K562 (cell line): ENCODE measurements around the gene SULT1A2. TPM values are rescaled to one million over a fixed set of nuclear protein-coding genes. Genes with fewer than 3 reads are reported as not detected.

ENCODE experiments used
- ATAC-seq: fragments of 200-7000 bp; cut with Tn5 transposase; 3 replicates; pipeline ENCODE4 v1.9.1; 2020; ENCODE audit warnings: moderate library complexity
- BruUV-seq: library from RNA; stranded (reverse); fragments of 400-500 nt; replicated peaks from 2 replicates; lab custom pipeline; 2021; lab: Mats Ljungman, UMichigan
- CTCF ChIA-PET: fragments of 300-600 bp; formaldehyde crosslinking; extraction: SDS; loops from one replicate; lab custom pipeline; 2021; ENCODE audit warnings: low intra/inter-chr PET ratio; lab: Yijun Ruan, JAX
- POLR2A ChIA-PET: fragments of 300-600, 350-650 bp; sonication (Branson Sonifier 250); formaldehyde crosslinking; extraction: SDS; loops from one replicate; lab custom pipeline; 2021; ENCODE audit warnings: antibody characterized with exemption, inconsistent platforms; lab: Yijun Ruan, JAX
- DNase-seq, 4 experiments: peaks; one replicate each; pipeline versions ENCODE4 v3.0.0 to v3.0.0-alpha.2; 2011 to 2018; ENCODE audit warnings: low spot score in 3 of 4, mixed read lengths in 3 of 4; ENCODE audit errors: extremely low read depth in 1 of 4
- FAIRE-seq: peaks from 2 replicates; lab custom pipeline; 2011; peaks lifted over from hg19 to GRCh38; lab: Jason Lieb, UNC
- H2AFZ ChIP-seq: 2 replicates; pipeline ENCODE4 v1.6.0; 2011; ENCODE audit warnings: low read depth, low read length, control low read depth, inconsistent platforms
- H3K27ac ChIP-seq: fragments of 200-600 bp; 3 replicates; pipeline ENCODE4 v1.8.0; 2011; ENCODE audit warnings: low read depth, mild to moderate bottlenecking, control low read depth, inconsistent platforms, low read length, moderate library complexity, mixed read lengths; ENCODE audit errors: extremely low read depth
- H3K27me3 ChIP-seq, 2 experiments: fragments of 300-600 bp in 1 of 2; 2 replicates in 1 of 2; 3 replicates in 1 of 2; pipeline versions ENCODE4 v1.6.0 to v1.8.0; 2011; ENCODE audit warnings: inconsistent platforms in 2 of 2, low read length in 2 of 2, mild to moderate bottlenecking in 1 of 2, mixed read lengths in 1 of 2, moderate library complexity in 1 of 2; ENCODE audit not compliant: control insufficient read depth in 2 of 2, insufficient read depth in 2 of 2
- H3K36me3 ChIP-seq: fragments of 300-600 bp; 3 replicates; pipeline ENCODE4 v1.8.0; 2011; ENCODE audit warnings: mild to moderate bottlenecking, low read length, inconsistent platforms; ENCODE audit not compliant: control insufficient read depth, insufficient read depth
- H3K4me1 ChIP-seq, 2 experiments: fragments of 200-600 bp in 1 of 2; replicated peaks in 1 of 2; 2 replicates in 1 of 2; 3 replicates in 1 of 2; pipeline versions ENCODE4 v1.5.1 to v1.8.0; 2011; ENCODE audit warnings: inconsistent platforms in 2 of 2, low read length in 2 of 2, mild to moderate bottlenecking in 1 of 2, mixed read lengths in 1 of 2, moderate library complexity in 1 of 2; ENCODE audit not compliant: control insufficient read depth in 2 of 2, insufficient read depth in 2 of 2
- H3K4me2 ChIP-seq: 2 replicates; pipeline ENCODE4 v1.6.1; 2011; ENCODE audit warnings: low read length, control low read depth, inconsistent platforms, mixed read lengths; ENCODE audit not compliant: insufficient read depth
- H3K4me3 ChIP-seq: fragments of 200-600 bp; sonication (generic), shearing (Covaris generic); 2 replicates; pipeline ENCODE4 v1.5.1; 2016; ENCODE audit warnings: control low read depth, inconsistent platforms
- H3K79me2 ChIP-seq: fragments of 200-600 bp; 3 replicates; pipeline ENCODE4 v1.8.0; 2011; ENCODE audit warnings: low read length, inconsistent platforms; ENCODE audit not compliant: control insufficient read depth, insufficient read depth
- H3K9ac ChIP-seq, 2 experiments: 2 replicates each; pipeline versions ENCODE4 v1.6.0 to v1.6.1; 2011; ENCODE audit warnings: low read depth in 2 of 2, low read length in 2 of 2, control low read depth in 1 of 2, inconsistent platforms in 1 of 2, mild to moderate bottlenecking in 1 of 2, mixed read lengths in 1 of 2; ENCODE audit not compliant: insufficient read depth in 1 of 2
- H3K9me1 ChIP-seq: one replicate; pipeline ENCODE4 v1.6.0; 2011; ENCODE audit warnings: inconsistent platforms, mild to moderate bottlenecking, low read length, moderate library complexity; ENCODE audit not compliant: control insufficient read depth, insufficient read depth
- H3K9me3 ChIP-seq: replicated peaks from 2 replicates; pipeline ENCODE4 v1.5.1; 2011; ENCODE audit warnings: low read depth, low read length, inconsistent platforms; ENCODE audit not compliant: control insufficient read depth, insufficient read depth
- H4K20me1 ChIP-seq: replicated peaks from 2 replicates; pipeline ENCODE4 v1.6.1; 2011; ENCODE audit warnings: low read length, inconsistent platforms, mixed read lengths; ENCODE audit not compliant: control insufficient read depth, insufficient read depth
- CBX5 ChIP-seq: IDR thresholded peaks from 2 replicates; pipeline ENCODE4 v1.6.1; 2014; ENCODE audit warnings: low read depth, borderline replicate concordance
- COPS2 ChIP-seq: fragments of 450-650 bp; conservative IDR thresholded peaks from 2 replicates; pipeline ENCODE4 v1.6.1; 2016; ENCODE audit warnings: mild to moderate bottlenecking, moderate library complexity
- DMBX1 ChIP-seq: fragments of 250-450 bp; sonication (Bioruptor Pico); IDR thresholded peaks from 2 replicates; pipeline ENCODE4 v1.8.0; 2022; ENCODE audit warnings: inconsistent platforms, mild to moderate bottlenecking, moderate library complexity, borderline replicate concordance
- ESRRA ChIP-seq: fragments of 450-650 bp; IDR thresholded peaks from 2 replicates; pipeline ENCODE4 v1.6.1; 2014; ENCODE audit warnings: low read depth, mild to moderate bottlenecking, moderate library complexity, borderline replicate concordance
- HMG20A ChIP-seq: fragments of 450-650 bp; formaldehyde crosslinking; conservative IDR thresholded peaks from 2 replicates; pipeline ENCODE4 v1.4.0; 2020; ENCODE audit warnings: mild to moderate bottlenecking, mixed read lengths
- JUND ChIP-seq, 2 experiments: IDR thresholded peaks; 2 replicates in 1 of 2; 3 replicates in 1 of 2; pipeline ENCODE4 v1.6.1; 2011; ENCODE audit warnings: borderline replicate concordance in 2 of 2, low read depth in 2 of 2, low read length in 2 of 2, improper control_type of control experiment in 1 of 2, missing biosample characterization in 1 of 2, missing genetic modification characterization in 1 of 2, missing genetic modification reagents in 1 of 2
- MEF2D ChIP-seq: conservative IDR thresholded peaks from 2 replicates; pipeline ENCODE4 v1.6.1; 2016; ENCODE audit warnings: low read depth, missing genetic modification characterization, missing compliant biosample characterization
- NCOA2 ChIP-seq, 2 experiments: fragments of 450-650 bp; IDR thresholded peaks; 2 replicates each; pipeline ENCODE4 v1.6.1; 2018; ENCODE audit warnings: mild to moderate bottlenecking in 2 of 2, moderate library complexity in 1 of 2; ENCODE audit not compliant: partially characterized antibody in 2 of 2
- NFXL1 ChIP-seq: fragments of 450-650 bp; formaldehyde crosslinking; IDR thresholded peaks from 2 replicates; pipeline ENCODE4 v1.4.0; 2021; ENCODE audit warnings: mild to moderate bottlenecking
- PCBP1 ChIP-seq: fragments of 200-400 bp; formaldehyde crosslinking; IDR thresholded peaks from 2 replicates; pipeline ENCODE4 v1.6.1; 2018; ENCODE audit warnings: mild to moderate bottlenecking, low read depth, low read length; ENCODE audit not compliant: poor library complexity, severe bottlenecking
- PHF20 ChIP-seq: fragments of 450-650 bp; IDR thresholded peaks from 2 replicates; pipeline ENCODE4 v1.6.1; 2018; ENCODE audit not compliant: partially characterized antibody
- RBM15 ChIP-seq: fragments of 200-400 bp; formaldehyde crosslinking; IDR thresholded peaks from 2 replicates; pipeline ENCODE4 v1.6.1; 2018; ENCODE audit warnings: mild to moderate bottlenecking, low read length, moderate library complexity; ENCODE audit not compliant: insufficient read depth
- SMAD1 ChIP-seq: fragments of 150-350 bp; IDR thresholded peaks from 2 replicates; pipeline ENCODE4 v1.6.1; 2014; ENCODE audit warnings: low read length, low read depth; ENCODE audit not compliant: partially characterized antibody
- ZNF217 ChIP-seq: sonication (generic); formaldehyde crosslinking; IDR thresholded peaks from 2 replicates; pipeline ENCODE4 v1.8.0; 2022; ENCODE audit warnings: mild to moderate bottlenecking, missing genetic modification reagents
- ZSCAN29 ChIP-seq: fragments of 450-650 bp; IDR thresholded peaks from 2 replicates; pipeline ENCODE4 v1.6.1; 2017
- WGBS: fragments of 100-300 bp; shearing (Covaris generic); methylation state at CpG from one replicate; pipeline ENCODE4 v1.1.6; 2016; ENCODE audit warnings: low coverage, mixed read lengths; ENCODE audit not compliant: insufficient coverage; ENCODE audit errors: missing lambda C conversion rate; 5-methylcytosine and 5-hydroxymethylcytosine counted together
- in situ Hi-C: fragments of 300-500 bp; cut with MboI; formaldehyde crosslinking; loops from 4 replicates; pipeline ENCODE4 v1.15.0; 2018; ENCODE audit warnings: inconsistent platforms, mixed read lengths
- intact Hi-C: fragments of 100-400 bp; cut with micrococcal nuclease; formaldehyde crosslinking; loops from 2 replicates; pipeline ENCODE4 v1.14.2; 2022
- polyA plus RNA-seq, 8 experiments: library from polyadenylated mRNA; depleted of rRNA in 4 of 8; stranded (reverse) in 5 of 8; unstranded in 3 of 8; fragments of >200 nt; fragmentation: Nextera tagmentation in 2 of 8; fragmentation: Illumina TruSeq in 1 of 8; extraction: Ambion mirVana in 2 of 8; extraction: Trizol in 1 of 8; gene quantifications; 2 replicates each; pipeline versions ENCODE4 v1.2.1 to v1.2.3, GENCODE V29; 2011 to 2014; ENCODE audit warnings: inconsistent platforms in 1 of 8, missing spikeins in 1 of 8
- total RNA-seq, 7 experiments: library from RNA; depleted of rRNA in 6 of 7; stranded (reverse); fragments of >200 nt in 6 of 7; fragmentation: Illumina TruSeq in 2 of 7; extraction: Trizol in 2 of 7; gene quantifications; 2 replicates each; pipeline versions ENCODE4 v1.2.1 to v1.2.3, GENCODE V29; 2011 to 2021; ENCODE audit warnings: low replicate concordance in 1 of 7
- TF ChIP-seq, protein P1 (sequence below): fragments of 250-450 bp; sonication (Bioruptor Pico); IDR thresholded peaks from 2 replicates; pipeline ENCODE4 v1.5.0; 2022; ENCODE audit warnings: mild to moderate bottlenecking
- TF ChIP-seq, protein P2 (sequence below): sonication (generic); formaldehyde crosslinking; IDR thresholded peaks from 2 replicates; pipeline ENCODE4 v1.8.1; 2023; ENCODE audit warnings: mild to moderate bottlenecking, missing genetic modification reagents, moderate library complexity

Gene SULT1A2
- total and polyA plus RNA-seq, 9 of the 15 experiments (the other 6 are each of a cell fraction or from before 2014, with no cell fraction given) = 0.73 to 3.2 (median 1.7) TPM

- no peaks in the 10 kb centered on the region for H3K79me2 ChIP-seq
- BruUV-seq = no TSS peak
Measured at GRCh38 chr16:28621481-28622155, 24.8 kb upstream of the SULT1A2 start.

More at GRCh38 chr16:28621481-28622155, 24.8 kb upstream of the SULT1A2 start:
- Histone ChIP-seq H3K27me3 (no peaks in the 10 kb centered on the region; a peak in 2 of 5 replicates), H3K9me3 (no peaks in the 10 kb centered on the region), H3K9me1 (no peaks in the 10 kb centered on the region), H4K20me1 (no peaks in the 10 kb centered on the region), H2AFZ (no peak overlapping the region), H3K36me3 (no peaks in the 10 kb centered on the region), H3K27ac (no peak overlapping the region), H3K4me3 (no peak overlapping the region), H3K9ac (no peak overlapping the region), H3K4me1 (no peaks in the 10 kb centered on the region), H3K4me2 (no peak overlapping the region)
- intact Hi-C loops = no loop called here
- ATAC-seq (no peak), DNase-seq (peak in 1 of 4 experiments; percentile 5), FAIRE-seq (no peak)
- WGBS = 18% methylated on average over 6 of the region's 7 CpGs
- POLR2A ChIA-PET = no interaction called here
- in situ Hi-C loops = loop anchor here (25.0 kb wide), 4 partner anchors 91 to 1591 kb away; partner anchors contain the start of genes EIF3C and EIF3CL
- TF ChIP-seq NCOA2 (IDR thresholded peaks at IDR 0.05; ENCODE audit: partially characterized antibody in 2 of 2) (no peak), COPS2 (no peak), ESRRA (no peak), HMG20A (CRISPR knock-in tag) (no peak), DMBX1 (CRISPR knock-in tag) (no peak), ZSCAN29 (no peak), PCBP1 (no peak), JUND (IDR thresholded peaks at IDR 0.05; ENCODE audit: borderline replicate concordance, low read depth, low read length) (no peak), JUND (tag; IDR thresholded peaks at IDR 0.05; ENCODE audit: borderline replicate concordance, low read depth, low read length) (no peak), ZNF217 (no peak), SMAD1 (no peak), RBM15 (no peak), MEF2D (tag) (no peak), PHF20 (no peak), CBX5 (no peak), NFXL1 (CRISPR knock-in tag) (no peak)
- TF ChIP-seq, protein P1, sequence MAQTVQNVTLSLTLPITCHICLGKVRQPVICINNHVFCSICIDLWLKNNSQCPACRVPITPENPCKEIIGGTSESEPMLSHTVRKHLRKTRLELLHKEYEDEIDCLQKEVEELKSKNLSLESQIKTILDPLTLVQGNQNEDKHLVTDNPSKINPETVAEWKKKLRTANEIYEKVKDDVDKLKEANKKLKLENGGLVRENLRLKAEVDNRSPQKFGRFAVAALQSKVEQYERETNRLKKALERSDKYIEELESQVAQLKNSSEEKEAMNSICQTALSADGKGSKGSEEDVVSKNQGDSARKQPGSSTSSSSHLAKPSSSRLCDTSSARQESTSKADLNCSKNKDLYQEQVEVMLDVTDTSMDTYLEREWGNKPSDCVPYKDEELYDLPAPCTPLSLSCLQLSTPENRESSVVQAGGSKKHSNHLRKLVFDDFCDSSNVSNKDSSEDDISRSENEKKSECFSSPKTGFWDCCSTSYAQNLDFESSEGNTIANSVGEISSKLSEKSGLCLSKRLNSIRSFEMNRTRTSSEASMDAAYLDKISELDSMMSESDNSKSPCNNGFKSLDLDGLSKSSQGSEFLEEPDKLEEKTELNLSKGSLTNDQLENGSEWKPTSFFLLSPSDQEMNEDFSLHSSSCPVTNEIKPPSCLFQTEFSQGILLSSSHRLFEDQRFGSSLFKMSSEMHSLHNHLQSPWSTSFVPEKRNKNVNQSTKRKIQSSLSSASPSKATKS (CRISPR knock-in tag) = no peak
- TF ChIP-seq, protein P2, sequence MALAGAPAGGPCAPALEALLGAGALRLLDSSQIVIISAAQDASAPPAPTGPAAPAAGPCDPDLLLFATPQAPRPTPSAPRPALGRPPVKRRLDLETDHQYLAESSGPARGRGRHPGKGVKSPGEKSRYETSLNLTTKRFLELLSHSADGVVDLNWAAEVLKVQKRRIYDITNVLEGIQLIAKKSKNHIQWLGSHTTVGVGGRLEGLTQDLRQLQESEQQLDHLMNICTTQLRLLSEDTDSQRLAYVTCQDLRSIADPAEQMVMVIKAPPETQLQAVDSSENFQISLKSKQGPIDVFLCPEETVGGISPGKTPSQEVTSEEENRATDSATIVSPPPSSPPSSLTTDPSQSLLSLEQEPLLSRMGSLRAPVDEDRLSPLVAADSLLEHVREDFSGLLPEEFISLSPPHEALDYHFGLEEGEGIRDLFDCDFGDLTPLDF (CRISPR knock-in tag) = no peak
- CTCF ChIA-PET = no interaction called here
